GM10266 (cell line): ENCODE data around the gene ITGB5.
"Not testable (repeated sequence)": the region's sequence is repeated elsewhere in the genome, so short reads cannot be mapped to it uniquely, and the experiment has no call there.

Source experiments
- DNase-seq: peaks from one replicate; pipeline ENCODE4 v3.0.0; 2012; ENCODE audit errors: extremely low spot score
- TF ChIP-seq, protein P1 (sequence below): IDR thresholded peaks from 2 replicates; pipeline ENCODE4 v1.5.1; 2012; ENCODE audit warnings: mild to moderate bottlenecking, low read depth; ENCODE audit not compliant: control insufficient read depth, insufficient read depth; ENCODE audit errors: missing control alignments

ITGB5 gene

DNA sequence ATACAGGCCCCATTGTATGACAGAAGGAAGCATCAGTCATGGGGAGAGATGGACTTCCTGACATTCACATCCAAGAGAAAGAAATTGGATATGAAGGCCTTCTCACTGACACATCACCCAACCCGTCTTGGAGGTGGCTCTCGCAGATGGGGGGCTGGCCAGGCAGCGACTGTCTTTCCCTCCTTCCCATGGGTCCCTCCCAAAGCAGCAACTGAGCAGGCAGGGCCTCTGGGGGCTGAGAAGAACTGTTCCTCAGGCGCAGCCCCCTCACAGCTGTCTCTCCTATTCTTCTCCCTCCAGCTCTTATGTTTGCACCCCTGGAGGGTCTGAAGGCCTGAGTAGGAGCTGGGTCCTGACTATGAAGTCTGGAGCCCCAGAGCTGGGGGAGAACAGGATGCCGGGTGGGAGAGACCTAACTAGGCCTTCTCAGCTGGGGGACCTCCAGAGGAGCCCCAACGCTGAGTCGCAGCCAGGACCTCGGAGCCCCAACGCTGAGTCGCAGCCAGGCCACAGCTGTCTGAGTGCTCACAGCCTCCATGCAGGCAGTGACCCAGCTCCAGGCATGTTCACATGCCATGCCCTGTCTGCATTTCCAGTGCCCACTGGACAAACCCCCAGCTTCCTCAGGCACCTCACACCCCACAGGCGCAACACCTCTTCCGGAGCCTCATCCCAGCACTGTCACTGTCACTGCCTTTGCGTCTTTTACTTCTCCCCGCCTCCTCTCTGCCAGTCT lies 127.3 kb downstream of the ITGB5 start:
- TF ChIP-seq, protein P1, sequence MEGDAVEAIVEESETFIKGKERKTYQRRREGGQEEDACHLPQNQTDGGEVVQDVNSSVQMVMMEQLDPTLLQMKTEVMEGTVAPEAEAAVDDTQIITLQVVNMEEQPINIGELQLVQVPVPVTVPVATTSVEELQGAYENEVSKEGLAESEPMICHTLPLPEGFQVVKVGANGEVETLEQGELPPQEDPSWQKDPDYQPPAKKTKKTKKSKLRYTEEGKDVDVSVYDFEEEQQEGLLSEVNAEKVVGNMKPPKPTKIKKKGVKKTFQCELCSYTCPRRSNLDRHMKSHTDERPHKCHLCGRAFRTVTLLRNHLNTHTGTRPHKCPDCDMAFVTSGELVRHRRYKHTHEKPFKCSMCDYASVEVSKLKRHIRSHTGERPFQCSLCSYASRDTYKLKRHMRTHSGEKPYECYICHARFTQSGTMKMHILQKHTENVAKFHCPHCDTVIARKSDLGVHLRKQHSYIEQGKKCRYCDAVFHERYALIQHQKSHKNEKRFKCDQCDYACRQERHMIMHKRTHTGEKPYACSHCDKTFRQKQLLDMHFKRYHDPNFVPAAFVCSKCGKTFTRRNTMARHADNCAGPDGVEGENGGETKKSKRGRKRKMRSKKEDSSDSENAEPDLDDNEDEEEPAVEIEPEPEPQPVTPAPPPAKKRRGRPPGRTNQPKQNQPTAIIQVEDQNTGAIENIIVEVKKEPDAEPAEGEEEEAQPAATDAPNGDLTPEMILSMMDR: no peak
- no peak for DNase-seq

DNA sequence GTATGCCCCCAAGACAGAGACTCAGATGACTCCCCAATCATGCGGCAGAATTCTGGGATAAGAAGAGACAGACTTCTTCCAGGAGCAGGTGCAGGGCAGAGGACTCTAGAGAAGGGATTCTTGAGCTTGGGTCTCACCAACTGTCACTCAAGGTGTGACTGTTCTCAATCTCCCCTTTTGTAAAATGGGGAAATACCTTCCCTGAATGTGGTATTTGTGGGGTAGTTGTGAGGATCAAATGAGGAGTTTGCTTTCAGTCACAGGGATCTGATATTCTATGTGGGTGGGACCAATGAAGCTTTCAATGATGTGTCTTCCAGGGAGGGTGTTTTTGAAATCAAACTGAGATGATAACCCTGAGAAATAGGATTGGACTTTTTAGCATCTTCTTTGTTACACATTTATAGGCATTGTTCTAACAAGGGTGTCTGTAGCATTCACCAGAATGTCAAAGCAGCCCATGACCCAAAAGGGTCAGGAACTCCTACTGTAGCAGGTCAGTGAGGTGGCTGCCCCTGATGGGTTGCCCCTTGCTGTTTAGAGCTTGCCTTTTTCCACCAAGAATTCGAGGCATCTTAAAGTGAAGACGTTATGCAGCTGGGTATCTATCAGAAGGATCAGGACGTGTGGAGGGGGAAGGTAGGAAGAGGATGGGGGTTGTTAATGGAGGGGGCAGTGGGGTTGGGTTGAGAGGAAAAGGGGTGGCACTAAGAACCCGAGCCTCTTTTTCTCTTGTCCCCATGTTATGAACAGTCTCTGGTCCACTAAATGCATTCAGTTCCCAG lies 128.1 kb downstream of the ITGB5 start:
- TF ChIP-seq, protein P1: no peak
- DNase-seq: no peak

DNA sequence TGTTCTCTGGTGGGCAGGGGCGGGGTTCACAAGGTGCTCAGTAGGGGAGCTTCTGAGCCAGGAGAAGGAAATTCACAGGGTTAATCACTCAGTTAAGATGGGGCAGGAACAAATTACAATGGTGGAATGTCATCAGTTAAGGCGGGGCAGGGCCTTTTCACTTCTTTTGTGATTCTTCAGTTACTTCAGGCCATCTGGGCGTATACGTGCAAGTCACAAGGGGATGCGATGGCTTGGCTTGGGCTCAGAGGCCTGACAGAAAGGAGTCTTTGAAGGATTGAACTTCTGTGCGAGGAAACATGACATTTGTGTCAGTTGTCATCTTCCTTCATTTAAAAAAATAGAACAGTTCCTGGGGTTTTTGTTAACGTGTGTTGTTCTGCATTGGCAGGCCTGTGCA lies 129.2 kb downstream of the ITGB5 start:
- not testable (repeated sequence) for DNase-seq

DNA sequence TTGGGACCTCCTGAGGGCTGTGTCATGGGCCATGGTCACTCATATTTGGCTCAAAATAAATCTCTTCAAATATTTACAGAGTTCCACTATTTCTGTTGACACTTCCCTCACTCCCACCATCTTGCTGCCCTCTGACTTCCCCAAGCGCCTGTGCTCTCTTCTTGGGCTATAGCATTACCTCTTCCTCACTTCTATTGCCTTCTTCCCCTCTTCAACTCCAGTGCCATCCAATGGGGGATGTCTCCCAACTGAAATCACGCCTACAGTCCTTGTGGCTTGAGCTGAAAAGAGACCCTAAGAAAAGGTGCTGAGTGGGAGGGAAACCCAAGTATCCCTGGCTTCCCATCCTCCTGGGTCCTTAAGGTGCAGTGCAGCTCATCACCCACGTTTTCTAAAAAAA lies 135.1 kb downstream of the ITGB5 start:
- no peak for DNase-seq
- TF ChIP-seq, protein P1: no peak

DNA sequence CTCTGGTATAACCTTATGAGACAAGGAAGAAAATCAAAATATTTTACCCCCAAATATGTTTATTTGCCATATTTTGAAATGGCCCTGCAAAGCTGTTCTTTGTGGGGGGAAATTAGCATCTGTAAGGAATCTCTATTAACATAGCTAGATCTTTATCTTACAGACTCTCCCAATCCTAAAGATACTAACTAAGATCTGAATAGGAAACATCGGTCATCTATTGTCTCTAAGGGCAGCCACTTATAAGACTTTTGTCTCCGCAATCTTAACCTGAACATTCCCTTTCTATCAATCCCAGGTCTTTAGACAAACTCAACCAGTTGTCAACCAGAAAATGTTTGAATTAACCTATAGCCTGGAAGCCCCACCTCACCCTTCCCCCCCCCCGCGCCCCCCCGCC lies 135.7 kb downstream of the ITGB5 start:
- DNase-seq: no peak
- TF ChIP-seq, protein P1: no peak

DNA sequence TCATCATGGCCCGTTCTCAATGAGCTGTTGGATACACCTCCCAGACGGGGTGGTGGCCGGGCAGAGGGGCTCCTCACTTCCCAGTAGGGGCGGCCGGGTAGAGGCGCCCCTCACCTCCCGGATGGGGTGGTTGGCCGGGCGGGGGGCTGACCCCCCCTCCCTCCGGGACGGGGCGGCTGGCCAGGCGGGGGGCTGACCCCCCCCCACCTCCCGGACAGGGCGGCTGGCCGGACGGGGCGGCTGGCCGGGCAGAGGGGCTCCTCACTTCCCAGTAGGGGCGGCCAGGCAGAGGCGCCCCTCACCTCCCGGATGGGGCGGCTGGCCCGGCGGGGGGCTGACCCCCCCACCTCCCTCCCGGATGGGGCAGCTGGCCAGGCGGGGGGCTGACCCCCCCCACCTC lies 137.3 kb downstream of the ITGB5 start:
- DNase-seq: not testable (repeated sequence)

DNA sequence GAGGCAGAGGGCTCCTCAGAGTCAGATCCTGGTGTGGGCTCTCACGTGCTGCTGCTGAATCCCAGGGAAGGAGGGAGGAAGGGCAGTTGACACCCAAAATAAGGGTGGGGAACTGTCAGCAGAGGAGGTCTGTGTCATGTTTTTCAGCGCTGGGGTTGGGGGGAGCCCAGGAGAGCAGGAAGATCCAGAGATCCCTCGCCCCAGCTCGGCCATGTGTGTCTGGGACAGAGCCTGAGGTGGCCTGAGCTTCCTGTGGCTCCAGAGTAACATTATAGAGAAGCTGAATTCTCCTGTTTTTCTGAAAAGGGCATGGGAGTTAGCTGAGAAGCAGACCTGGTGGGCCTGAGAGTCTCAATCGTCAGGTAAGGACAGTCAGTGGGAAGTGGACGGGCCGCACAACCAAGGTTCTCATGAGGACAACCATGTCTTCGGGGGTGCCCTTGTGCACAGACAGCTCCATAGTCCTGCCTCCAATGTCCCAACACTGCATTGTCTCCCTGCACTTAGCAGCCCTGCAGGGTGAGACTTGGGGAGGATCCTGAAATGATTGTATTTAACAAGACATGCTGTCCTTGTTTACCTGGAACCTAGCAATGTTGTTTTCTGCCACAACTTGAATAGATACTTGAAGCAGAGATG lies 138.5 kb downstream of the ITGB5 start:
- TF ChIP-seq, protein P1: no peak
- no peak for DNase-seq
